Measurements from ENCODE around the gene MAD1L1. TPM values are rescaled to one million over a fixed set of nuclear protein-coding genes. Genes with fewer than 3 reads are reported as not detected.

The MAD1L1 gene
- total and polyA plus RNA-seq, 2 donors (not counting 3 experiments of a cell fraction or from before 2014, with no cell fraction given) = 34.1 to 42.3 TPM

- no peak overlapping the region for H3K4me3 ChIP-seq (replicated peaks in 1 of 3; ENCODE audit: insufficient read depth in 1 of 3, low read depth in 1 of 3, low read length in 3 of 3)
- ChIA-PET CTCF (no interaction called here), POLR2A (no interaction called here)
- no peaks in the 10 kb centered on the region for H4K20me1 ChIP-seq (replicated peaks; ENCODE audit: control insufficient read depth, extremely low read depth, insufficient read depth, low read length)
- FAIRE-seq = no peak
- H3K4me2 ChIP-seq (ENCODE audit: insufficient read depth, low read length) = no peak overlapping the region
- H3K79me2 ChIP-seq (ENCODE audit: control insufficient read depth, insufficient read depth, low read length) = peaks cover 2% of the 10 kb centered on the region
- no peak for DNase-seq (ENCODE audit: low read depth, low spot score)
- H3K4me1 ChIP-seq (ENCODE audit: control insufficient read depth, extremely low read depth, insufficient read depth, low read length) = no peaks in the 10 kb centered on the region
- H3K9me1 ChIP-seq (replicated peaks; ENCODE audit: control insufficient read depth, extremely low read depth, insufficient read depth, low read length) = no peaks in the 10 kb centered on the region
- no peak overlapping the region for H3K27ac ChIP-seq (ENCODE audit: insufficient read depth, low read depth, low read length)
- no peaks in the 10 kb centered on the region for H3K9me3 ChIP-seq (replicated peaks; ENCODE audit: control insufficient read depth, insufficient read depth, low read length)
- intact Hi-C loops (cut with micrococcal nuclease) = no loop called here
- no peak overlapping the region for H3K9ac ChIP-seq (replicated peaks; ENCODE audit: extremely low read depth, insufficient read depth, low read length)
- TF ChIP-seq MAX (IDR thresholded peaks at IDR 0.05; ENCODE audit: insufficient read depth, insufficient read length) = no peak
- TF ChIP-seq JUN (IDR thresholded peaks at IDR 0.05; ENCODE audit: borderline replicate concordance, insufficient read depth, insufficient read length, low read depth) = no peak
- TF ChIP-seq CTCF (IDR thresholded peaks at IDR 0.05; ENCODE audit: extremely low read depth in 1 of 2, insufficient read depth in 1 of 2, low read depth in 1 of 2, low read length in 2 of 2) = no peak
- TF ChIP-seq POLR2AphosphoS5 (IDR thresholded peaks at IDR 0.05; ENCODE audit: insufficient read depth, low read depth, low read length) = no peak
- TF ChIP-seq GATA2 (IDR thresholded peaks at IDR 0.05; ENCODE audit: insufficient read depth, insufficient read length, low read depth, low read length) = no peak
- no peak for TF ChIP-seq MYC (IDR thresholded peaks at IDR 0.05; ENCODE audit: low read depth, low read length)
- no peak for TF ChIP-seq EZH2 (IDR thresholded peaks at IDR 0.05; ENCODE audit: borderline replicate concordance, low read depth, low read length, severe bottlenecking)
- TF ChIP-seq POLR2A (IDR thresholded peaks at IDR 0.05; ENCODE audit: low read depth, low read length) = no peak
- no peak for TF ChIP-seq FOS (IDR thresholded peaks at IDR 0.05; ENCODE audit: borderline replicate concordance, insufficient read depth, low read length)
- no peak overlapping the region for H2AFZ ChIP-seq (ENCODE audit: low read depth, low read length)
- no peaks in the 10 kb centered on the region for H3K27me3 ChIP-seq (ENCODE audit: control insufficient read depth in 2 of 2, insufficient read depth in 2 of 2, low read length in 2 of 2)
- peaks cover 8 to 32% of the 10 kb centered on the region in 2 experiments for H3K36me3 ChIP-seq (ENCODE audit: control insufficient read depth in 2 of 2, extremely low read depth in 1 of 2, insufficient read depth in 2 of 2, low read length in 2 of 2)
- dilution Hi-C loops (cut with MboI; ENCODE audit: extremely low pct_ligation_motif_present, low sequenced_read_pairs) = no loop called here
- no TSS peak for BruUV-seq (replicated peaks)
Observed at GRCh38 chr7:2223321-2223720, 9.4 kb downstream of the MAD1L1 start.
